ENCODE results near the gene GAREM1.

The GAREM1 gene

DNA sequence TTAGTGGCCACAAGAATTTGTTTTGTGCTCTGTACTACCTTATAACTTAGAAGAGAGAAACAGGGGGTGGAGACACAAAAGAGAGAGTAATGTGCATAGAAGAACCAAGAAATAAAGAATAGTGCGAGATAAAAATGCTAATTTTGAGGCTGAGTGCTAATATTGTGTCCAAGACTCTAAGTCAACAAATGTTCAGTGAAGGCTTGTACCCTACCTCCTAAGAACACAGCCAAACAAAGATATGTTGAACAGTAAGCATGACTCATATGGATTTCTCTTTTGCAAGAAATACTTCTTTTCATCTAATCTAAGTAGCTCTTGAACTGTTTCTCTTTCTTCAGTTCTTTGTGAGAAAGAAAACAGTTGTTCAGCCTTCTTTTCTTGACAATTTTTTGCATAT, 45.2 kb downstream of the GAREM1 start:
- DNase-seq (ENCODE audit: low read depth), result no peak

DNA sequence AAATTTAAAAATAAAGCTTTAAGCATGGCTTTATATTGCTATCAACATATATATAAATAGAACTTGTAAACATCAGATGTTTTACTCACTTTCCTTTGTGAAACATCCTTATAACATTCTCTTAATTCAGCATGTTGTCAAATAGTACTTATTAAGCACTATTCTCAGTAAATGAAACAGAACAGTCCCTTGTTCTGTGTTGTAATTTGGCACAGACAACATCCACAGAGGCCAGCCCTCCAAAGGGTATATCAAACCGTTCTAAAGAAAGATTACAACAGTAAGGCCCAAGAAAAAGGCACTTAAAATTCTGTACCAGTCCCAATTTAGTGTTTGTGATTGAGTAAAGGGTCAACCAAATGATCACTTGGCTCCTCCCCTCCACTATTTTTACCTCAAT, 46.0 kb downstream of the GAREM1 start:
- no peak for DNase-seq (ENCODE audit: low read depth)

DNA sequence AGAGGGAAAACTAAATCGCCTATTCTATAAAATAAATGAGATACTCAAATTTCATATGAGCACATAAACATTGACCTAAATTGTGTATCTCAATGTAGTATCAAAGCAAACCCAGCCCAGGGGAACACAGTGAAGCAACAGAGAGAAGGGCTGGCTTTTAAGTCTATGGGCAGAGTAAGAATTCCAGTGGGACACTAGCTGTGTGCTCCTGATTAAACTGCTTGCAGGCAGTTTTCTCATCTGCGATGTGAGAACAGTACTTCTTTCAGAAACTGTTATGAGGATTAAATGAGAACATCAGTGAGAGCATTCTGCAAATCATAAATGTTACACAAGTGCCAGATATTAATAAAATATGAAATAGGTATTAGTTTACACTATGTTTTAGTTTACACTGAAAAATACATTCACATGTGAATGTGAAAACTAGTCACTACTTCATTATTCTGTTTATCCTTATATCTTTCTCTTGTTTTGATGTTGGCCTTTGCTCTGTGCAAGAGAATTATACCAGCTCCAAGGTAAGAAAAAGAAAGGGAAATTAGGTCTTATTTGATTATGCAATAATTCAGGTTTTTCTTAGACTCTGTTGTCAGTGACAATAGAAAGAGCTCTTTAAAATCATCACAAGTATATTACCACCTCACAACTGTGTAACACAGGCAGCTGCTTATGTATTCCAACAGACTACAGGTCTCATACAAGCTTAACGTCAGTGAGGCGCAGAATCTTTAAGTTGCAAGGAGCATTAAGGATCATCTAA, 47.5 kb downstream of the GAREM1 start:
- no peak for DNase-seq (ENCODE audit: low read depth)

- DNase-seq (ENCODE audit: low read depth), result no peak
Measured at GRCh38 chr18:32422201-32422600, 48.5 kb downstream of the GAREM1 start.

DNA sequence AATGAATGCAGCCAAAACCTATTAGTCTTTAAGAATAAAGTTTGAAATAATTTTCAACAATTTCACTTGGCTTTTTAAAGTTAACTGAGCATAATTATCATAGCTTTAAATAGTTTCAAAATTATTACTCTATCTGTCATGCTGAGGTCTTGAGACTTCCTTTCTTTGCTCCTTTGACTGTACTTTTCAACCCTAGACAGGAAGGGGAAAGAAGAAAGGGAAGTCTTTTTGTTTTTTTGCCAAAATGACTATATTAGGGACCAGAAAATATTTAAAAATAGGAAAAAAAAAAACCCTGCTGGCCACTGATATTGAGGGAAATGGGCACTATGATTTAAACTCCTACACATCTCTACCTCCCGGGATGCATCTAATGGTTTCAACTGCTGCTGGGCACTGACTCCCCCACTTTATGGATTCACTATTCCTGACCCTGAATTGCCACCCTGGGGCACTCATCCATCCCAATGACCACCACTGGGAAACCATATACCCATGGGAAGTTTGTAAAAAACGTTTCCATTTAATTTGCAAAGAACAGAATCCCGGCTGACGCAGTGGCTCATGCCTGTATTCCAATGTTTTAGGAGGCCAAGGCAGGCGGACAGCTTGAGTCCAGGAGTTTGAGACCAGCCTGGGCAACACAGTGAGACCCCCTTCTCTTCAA, 50.5 kb downstream of the GAREM1 start:
- no peak for DNase-seq (ENCODE audit: low read depth)

GRCh38 chr18:32418148-32418547, 52.5 kb downstream of the GAREM1 start:
- no peak for DNase-seq (ENCODE audit: low read depth)

GRCh38 chr18:32405588-32405987, 65.1 kb downstream of the GAREM1 start:
- no peak for DNase-seq (ENCODE audit: low read depth)

GRCh38 chr18:32401621-32402020, 69.1 kb downstream of the GAREM1 start:
- no peak for DNase-seq (ENCODE audit: low read depth)

DNA sequence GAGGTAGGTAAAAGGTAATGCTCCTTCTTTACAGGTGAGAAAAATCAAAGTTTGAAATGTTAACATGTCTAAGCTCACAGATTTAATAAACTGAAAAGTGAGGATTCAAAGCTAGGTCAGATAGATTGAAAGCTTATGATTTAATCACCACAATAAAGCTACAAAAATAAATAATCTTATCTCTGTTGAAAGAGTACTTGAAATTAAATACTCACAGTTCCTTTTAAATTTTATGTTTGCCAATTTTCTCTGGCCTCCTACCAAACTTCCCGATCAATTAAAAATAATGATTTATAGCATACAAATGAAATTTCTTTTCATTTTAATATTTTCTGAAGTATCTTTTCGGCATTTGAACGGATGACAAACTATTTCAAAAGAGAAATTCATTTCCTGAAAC, 77.3 kb downstream of the GAREM1 start:
- no peak for DNase-seq (ENCODE audit: low read depth)

DNA sequence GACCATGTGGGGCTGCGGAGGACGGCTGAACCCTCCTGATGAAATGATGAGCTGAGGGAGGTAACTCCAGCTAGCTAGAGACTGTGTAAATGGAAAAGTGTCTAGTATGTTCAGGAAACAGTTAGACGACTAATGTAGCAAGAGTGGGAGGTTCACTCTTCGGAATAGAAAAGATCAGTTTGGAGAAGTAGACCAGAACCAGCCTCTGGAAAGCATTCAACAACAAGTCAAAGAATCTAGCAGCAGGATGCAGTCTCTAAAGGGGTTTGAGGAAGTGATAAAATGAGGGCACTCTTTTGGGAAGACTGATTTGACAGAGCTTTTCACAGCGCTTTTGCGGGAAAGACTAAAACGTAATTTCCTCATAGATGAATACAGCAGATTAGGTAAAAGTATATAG, 79.6 kb downstream of the GAREM1 start:
- no peak for DNase-seq (ENCODE audit: low read depth)

GRCh38 chr18:32389858-32390257, 80.8 kb downstream of the GAREM1 start:
- no peak for DNase-seq (ENCODE audit: low read depth)

GRCh38 chr18:32389191-32389590, 81.5 kb downstream of the GAREM1 start:
- no peak for DNase-seq (ENCODE audit: low read depth)

GRCh38 chr18:32386471-32386870, 84.2 kb downstream of the GAREM1 start:
- DNase-seq (ENCODE audit: low read depth), result no peak

- DNase-seq (ENCODE audit: low read depth), result peak; percentile 69
Measured at GRCh38 chr18:32383050-32383819, 87.4 kb downstream of the GAREM1 start.

- DNase-seq (ENCODE audit: low read depth), result no peak
Measured at GRCh38 chr18:32381761-32382160, 88.9 kb downstream of the GAREM1 start.

DNA sequence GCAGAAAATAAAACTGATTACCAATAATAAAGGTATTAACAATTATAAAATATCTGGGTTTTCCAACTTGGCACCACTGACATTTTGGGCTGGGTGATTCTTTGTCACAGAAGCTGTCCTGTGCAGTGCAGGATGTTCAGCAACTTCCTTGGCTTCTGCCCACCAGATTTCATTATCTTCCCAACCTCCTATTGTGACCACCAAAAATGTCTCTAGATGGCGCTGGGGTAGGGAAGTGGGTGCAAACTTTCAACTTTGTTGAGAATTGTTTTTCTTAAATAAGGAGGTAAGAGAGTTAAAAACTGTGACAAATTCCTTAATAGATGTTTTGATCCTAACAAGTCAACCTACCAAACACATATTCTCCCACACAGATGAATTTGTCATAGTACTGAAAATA, 90.1 kb downstream of the GAREM1 start:
- DNase-seq (ENCODE audit: low read depth), result no peak

- no peak for DNase-seq (ENCODE audit: low read depth)
Measured at GRCh38 chr18:32379891-32380290, 90.8 kb downstream of the GAREM1 start.

DNA sequence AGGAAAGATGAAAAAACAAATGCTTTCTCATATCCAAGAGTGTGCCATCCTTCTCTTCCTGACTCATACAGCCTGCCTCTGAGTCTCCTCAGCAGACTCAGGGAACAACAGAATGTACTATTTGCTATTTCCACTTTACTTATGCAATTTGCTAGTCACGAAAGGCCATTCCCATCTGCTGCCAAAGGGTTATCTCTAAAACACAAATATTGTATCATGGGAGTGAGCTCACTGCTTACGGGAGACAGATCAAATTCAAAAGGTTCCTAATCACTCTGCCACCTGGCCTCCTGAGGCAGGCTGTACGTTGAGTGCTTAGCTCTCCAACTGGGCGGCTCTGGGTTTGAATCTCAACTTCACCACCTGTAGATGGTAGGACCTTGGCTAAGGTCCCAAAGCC, 92.0 kb downstream of the GAREM1 start:
- DNase-seq (ENCODE audit: low read depth), result no peak

- no peak for DNase-seq (ENCODE audit: low read depth)
Measured at GRCh38 chr18:32373995-32374394, 96.7 kb downstream of the GAREM1 start.

DNA sequence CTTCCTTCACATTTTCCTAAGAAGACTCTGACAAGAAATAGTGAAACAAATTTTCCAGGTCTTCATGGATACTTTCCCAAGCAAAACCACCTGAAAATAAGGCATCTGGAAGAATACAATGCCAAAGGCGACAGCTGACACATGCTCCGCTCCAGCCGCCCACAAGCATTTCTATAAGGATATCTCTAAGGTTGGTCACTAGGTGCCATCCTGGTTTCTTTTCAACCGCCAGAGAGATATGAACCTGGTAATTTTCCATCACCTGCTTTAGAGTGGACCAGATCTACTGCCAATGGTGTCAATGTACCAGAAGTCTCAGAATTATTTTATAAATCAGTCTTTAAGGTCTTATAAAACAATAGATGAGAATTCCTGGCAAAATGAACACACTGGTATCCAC, 97.2 kb downstream of the GAREM1 start:
- no peak for DNase-seq (ENCODE audit: low read depth)

- no peak for DNase-seq (ENCODE audit: low read depth)
Measured at GRCh38 chr18:32372381-32373061, 98.2 kb downstream of the GAREM1 start.

DNA sequence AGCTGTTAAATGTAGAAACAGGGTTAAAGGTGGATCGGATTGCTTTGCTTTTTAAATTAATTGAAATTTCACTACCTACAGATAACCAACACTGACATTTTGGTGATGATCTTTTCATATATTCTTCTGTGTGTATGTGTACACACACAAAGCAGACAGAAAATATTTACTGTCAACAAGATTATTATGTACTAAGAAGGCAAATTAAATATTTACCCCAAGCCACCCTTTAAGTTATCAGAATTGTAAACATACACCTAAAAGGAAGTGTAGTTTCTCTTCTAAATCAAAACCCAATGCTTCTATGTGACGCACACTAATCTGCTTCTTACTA, 98.7 kb downstream of the GAREM1 start:
- no peak for DNase-seq (ENCODE audit: low read depth)

DNA sequence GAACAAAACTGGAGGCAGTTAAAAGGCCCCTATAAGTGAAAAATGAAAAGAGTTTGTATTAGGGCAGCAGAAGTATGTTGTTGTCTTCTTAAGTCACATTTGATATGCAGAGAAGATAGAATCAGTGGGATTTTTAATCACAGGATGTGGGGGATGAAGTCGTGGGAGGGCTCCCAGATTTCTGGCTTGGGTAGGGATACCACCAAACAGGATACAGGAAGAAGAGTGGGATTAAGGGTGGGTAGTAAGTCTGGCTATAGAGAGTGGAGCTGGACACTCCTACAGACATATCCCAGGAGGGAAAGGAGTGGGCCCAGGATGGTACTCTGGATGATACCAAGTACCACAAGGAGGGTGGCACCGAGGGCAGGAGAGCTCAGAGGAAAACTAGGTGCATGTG, 99.3 kb downstream of the GAREM1 start:
- DNase-seq (ENCODE audit: low read depth), result no peak

All from HS-5 (cell line).